ENCODE data around the gene CHADL.

Gene CHADL

DNA sequence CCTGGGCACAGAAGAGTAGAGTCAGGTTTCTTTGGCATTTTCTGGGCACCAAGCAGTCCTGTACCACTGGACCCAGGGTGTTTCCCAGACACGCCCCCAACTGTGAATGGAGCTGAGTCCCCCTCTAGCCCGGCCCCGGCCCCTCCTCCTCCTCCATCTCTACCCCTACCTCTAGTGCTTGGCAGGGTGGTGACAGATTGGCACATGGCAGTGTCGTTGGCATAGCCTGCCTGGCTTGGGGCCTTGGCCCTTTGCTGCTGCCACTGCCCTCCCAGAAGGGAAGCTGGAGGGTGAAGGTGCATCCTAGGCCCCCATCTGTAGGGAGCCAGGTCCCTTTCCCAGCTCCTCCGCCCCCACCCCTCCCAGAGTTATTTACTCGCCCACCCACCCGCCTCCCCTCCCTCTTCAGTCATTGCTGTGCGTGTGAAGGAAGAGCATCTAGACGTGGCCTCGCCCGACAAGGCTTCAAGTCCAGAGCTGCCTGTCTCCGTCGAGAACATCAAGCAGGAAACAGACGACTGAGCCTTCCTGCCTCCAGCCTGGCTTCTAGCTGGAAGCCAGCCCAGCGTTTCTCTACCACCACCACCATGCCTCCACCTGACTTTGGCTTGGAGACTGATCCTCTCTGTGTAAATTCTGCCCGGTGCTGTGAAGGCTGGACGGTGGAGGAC is 10.9 kb downstream of the CHADL start:
- no peak for DNase-seq

DNA sequence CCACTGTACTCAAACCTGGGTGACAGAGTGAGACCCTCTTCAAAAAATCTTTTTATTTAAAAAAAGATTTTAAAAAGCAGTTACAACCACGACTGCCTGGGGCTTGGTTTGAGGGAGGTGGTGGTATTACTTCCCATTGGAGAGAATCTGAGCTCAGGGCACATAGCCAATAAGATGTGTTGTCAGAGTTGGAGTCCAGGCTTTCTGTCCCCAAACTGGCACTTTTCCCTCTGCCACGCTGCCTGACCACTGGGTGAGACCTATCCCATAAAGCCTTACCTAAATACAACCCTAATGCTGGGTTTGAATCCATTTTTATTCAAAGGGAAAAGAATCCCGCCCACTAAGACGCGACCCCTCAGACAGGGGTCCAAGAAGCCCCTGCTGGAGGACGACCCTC is 11.5 kb downstream of the CHADL start:
- DNase-seq = no peak

- DNase-seq = no peak
Observed at GRCh38 chr22:41226723-41227655, 13.7 kb downstream of the CHADL start.

GRCh38 chr22:41223535-41223934 is 17.2 kb downstream of the CHADL start:
- DNase-seq = no peak

GRCh38 chr22:41222846-41223507 is 17.8 kb downstream of the CHADL start:
- no peak for DNase-seq

GRCh38 chr22:41217553-41218157 is 23.1 kb downstream of the CHADL start:
- DNase-seq = peak; percentile 90 to 94

GRCh38 chr22:41216984-41217383 is 23.7 kb downstream of the CHADL start:
- no peak for DNase-seq

DNA sequence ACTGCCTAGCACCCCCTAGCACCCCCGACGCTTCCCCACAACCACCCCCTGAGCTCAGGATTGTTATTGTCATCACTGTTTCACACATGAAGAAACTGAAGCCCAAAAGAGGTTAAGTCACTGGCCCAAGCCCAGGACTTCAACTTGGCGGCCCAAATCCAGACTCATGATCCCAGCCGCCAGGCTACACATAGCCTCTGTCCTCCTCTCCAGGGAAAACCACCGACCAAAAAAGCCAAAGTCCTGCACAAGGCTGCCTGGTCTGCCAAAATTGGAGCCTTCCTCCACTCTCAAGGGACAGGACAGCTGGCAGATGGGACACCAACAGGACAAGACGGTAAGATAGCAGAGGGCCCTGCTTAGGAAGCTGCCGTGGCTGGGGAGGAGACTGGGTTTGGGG is 24.8 kb downstream of the CHADL start:
- DNase-seq = no peak

- no peak for DNase-seq
Observed at GRCh38 chr22:41215409-41215808, 25.3 kb downstream of the CHADL start.

DNA sequence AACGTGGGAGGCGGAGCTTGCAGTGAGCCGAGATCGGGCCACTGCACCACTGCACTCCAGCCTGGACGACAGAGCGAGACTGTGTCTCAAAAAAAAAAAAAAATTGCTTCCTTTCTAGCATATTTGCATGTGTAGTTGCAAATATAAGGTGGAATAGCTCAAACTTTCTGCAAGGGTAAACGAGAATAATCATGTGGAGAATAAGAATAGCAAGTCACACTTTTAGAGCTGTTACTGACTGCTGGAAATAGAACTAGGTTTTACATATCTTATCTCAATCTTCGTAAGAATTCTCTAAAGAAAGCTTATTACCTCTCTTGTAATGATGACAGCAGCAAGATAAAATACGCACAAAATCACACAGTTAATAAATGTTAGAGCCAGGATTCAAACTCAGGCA is 34.0 kb downstream of the CHADL start:
- DNase-seq = no peak

DNA sequence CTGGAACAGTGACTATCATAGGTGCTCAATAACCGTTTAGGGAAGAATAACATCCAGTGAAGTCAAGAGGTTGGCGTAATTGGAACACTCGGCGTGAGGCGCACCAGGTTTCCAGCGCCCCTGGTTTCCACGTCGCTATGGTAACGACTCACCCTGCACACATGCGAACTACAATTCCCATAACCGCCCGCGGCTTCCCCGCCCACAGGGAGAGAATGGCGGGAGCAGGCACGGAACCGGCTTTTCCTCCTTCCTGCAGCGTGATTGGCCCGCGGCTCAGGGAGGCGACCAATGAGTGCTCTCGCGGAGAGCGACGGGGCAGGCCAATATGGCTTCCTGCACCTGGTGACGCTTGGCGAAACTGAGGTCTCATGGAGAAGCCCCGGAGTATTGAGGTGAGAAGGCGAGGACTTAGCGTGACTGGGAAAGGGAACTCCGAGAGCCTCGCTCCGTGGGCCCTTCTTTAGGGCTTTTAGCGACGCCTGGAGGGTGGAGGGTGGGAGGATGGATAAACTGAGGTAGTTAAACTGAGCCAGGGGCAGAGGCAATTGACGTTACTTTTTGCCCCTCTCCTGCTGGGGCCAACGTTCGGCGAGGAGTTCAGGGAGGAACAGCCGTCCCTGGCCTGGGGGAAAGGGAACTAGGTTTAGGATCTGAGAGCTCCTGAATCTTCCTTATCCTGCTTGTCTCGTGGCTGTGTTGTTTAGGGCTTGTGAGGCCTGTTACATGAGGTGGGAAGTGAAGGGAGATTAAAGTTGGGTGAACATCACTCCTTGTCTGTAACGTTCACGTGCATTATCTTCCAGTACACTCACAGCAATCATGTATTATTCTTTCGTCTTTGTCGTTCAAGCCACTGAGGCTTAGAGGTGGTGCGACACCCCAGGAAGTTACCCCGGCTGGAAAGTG is 35.5 kb downstream of the CHADL start, which contains the start of gene L3MBTL2:
Gene L3MBTL2 (plus strand): TSS at position 321 of the 909 bp plus-strand sequence. CDS start 51 bp downstream, at position 372.
- peak; percentile 93 for DNase-seq

GRCh38 chr22:41204066-41204465 is 36.7 kb downstream of the CHADL start:
- DNase-seq = no peak

- no peak for DNase-seq
Observed at GRCh38 chr22:41203118-41203517, 37.6 kb downstream of the CHADL start.

- DNase-seq = no peak
Observed at GRCh38 chr22:41201141-41201540, 39.6 kb downstream of the CHADL start.

GRCh38 chr22:41198027-41198580 is 42.6 kb downstream of the CHADL start:
- DNase-seq = peak; percentile 17 to 20

DNA sequence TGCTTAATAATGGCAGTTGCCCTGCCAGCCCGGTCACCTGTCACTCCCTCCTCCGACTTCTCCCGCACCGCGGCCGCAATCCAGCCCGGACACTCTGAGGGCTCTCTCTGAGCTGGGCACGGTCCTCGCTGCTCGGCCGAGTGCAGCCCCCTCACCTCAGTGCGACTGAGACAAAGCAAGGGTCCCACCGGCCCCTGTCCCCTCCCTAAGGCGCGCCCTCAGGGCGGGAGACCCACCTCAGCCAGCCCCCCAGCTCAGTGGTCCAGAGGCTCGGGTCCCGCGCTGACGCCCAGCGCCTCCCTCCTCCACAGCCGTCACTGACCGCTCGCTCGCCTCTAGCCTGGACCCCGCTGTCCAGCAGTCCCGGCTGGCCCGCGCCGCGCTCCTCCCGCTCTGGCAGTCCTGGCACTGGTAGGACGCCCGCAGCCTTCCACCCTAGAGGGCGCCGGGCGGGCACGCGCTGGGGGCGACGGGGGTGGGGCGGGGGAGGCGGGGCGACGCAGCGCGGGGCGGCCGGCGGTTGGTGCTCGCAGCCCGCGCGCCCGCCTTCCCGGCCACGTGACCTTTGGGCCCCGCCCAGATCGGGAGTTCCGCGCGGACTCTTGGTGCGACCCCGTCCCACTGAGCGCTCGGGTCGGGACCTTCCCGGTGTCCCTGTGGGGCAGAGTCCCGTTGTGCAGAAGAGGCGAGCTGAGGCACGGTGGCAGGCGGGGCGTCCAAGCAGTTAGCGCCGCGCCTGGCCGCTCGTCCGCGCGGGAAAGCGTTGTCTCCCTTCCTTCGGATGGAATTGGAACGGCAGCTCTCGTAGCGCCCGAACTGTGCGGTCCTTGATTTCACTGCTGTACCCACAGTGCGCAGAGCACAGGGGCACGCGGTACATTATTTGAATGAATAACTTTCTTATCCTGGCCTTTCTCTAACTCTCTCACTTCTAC is 43.4 kb downstream of the CHADL start:
- DNase-seq = peak; percentile 69 to 70

GRCh38 chr22:41193829-41194228 is 46.9 kb downstream of the CHADL start:
- DNase-seq = no peak

GRCh38 chr22:41191467-41191866 is 49.3 kb downstream of the CHADL start:
- no peak for DNase-seq

GRCh38 chr22:41184679-41185078 is 56.1 kb downstream of the CHADL start:
- DNase-seq = no peak
